Bronchial epithelial cell (primary cell): ENCODE data around the gene ARHGEF12. TPM values are rescaled to one million over a fixed set of nuclear protein-coding genes. Genes with fewer than 3 reads are reported as not detected.

Source experiments
- DNase-seq: peaks from one replicate; pipeline ENCODE4 v3.0.0-alpha.2; 2010; ENCODE audit warnings: low read depth
- FAIRE-seq: peaks from 2 replicates; lab custom pipeline; 2011; peaks lifted over from hg19 to GRCh38; lab: Jason Lieb, UNC
- H3K27me3 ChIP-seq: 2 replicates; pipeline ENCODE4 v1.5.1; 2011; ENCODE audit warnings: low read length; ENCODE audit not compliant: control insufficient read depth, insufficient read depth
- H3K36me3 ChIP-seq: 2 replicates; pipeline ENCODE4 v1.5.1; 2011; ENCODE audit warnings: low read length; ENCODE audit not compliant: control insufficient read depth, insufficient read depth
- H3K4me3 ChIP-seq: 2 replicates; pipeline ENCODE4 v1.5.1; 2011; ENCODE audit warnings: mild to moderate bottlenecking, low read depth, low read length, control low read depth
- CTCF ChIP-seq: IDR thresholded peaks from 2 replicates; pipeline ENCODE4 v1.5.1; 2011; ENCODE audit warnings: mild to moderate bottlenecking, moderate library complexity, low read length, control low read depth, inconsistent platforms; ENCODE audit not compliant: insufficient read depth, severe bottlenecking
- total RNA-seq: library from RNA; depleted of rRNA; stranded (reverse); fragments of >200 nt; gene quantifications from 2 replicates; pipeline ENCODE4 v1.2.1, GENCODE V29; 2014

ARHGEF12 gene
- total RNA-seq, 1 donor from 2014 or later: 65.6 TPM

DNA sequence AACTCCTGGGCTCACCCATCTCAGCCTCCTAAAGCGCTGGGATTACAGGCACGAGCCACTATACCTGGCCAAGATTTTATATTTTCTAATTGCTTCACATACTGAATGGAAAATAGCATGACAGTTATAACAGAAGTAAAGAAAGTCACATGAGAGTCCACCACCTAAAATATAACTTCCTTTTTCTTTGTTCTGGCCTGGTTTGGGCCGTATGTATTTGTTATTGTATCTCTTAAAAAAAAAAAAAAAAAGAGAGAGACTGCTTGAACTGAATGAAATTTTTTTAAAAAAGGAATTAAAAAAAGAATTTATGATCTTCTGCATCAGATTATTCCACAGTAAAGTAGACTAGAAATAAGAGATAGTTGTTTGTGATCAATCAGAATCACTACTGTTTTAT, 89.3 kb downstream of the ARHGEF12 start:
- Histone ChIP-seq H3K27me3 (no peaks in the 10 kb centered on the region), H3K36me3 (peaks cover 4% of the 10 kb centered on the region), H3K4me3 (no peak overlapping the region)
- FAIRE-seq (no peak), DNase-seq (no peak)
- no peak for TF ChIP-seq CTCF

- no peak for TF ChIP-seq CTCF
- no peak for DNase-seq
- H3K36me3 ChIP-seq: no peaks in the 10 kb centered on the region
- H3K4me3 ChIP-seq: no peak overlapping the region
- no peak for FAIRE-seq
- no peaks in the 10 kb centered on the region for H3K27me3 ChIP-seq
Measured at GRCh38 chr11:120430146-120430545, 93.9 kb downstream of the ARHGEF12 start.

DNA sequence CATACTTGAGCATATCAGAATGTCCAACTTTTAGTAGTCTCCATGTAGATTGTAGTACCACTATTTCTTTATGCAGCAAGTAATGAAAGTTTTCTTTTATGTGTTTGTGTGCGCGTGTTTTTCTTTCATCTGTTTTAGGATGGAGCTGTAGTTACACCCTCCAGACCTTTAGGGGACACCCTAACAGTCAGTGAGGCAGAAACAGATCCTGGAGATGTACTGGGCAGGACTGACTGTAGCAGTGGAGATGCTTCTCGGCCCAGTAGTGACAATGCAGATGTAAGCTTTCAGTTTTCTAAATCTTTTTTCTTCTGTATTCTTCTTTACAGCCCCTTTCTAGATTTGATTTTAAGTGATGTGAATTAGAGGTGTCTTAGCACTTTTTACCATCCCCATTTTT, 95.4 kb downstream of the ARHGEF12 start:
- Histone ChIP-seq H3K27me3 (no peaks in the 10 kb centered on the region), H3K4me3 (no peak overlapping the region), H3K36me3 (no peaks in the 10 kb centered on the region)
- FAIRE-seq (no peak), DNase-seq (peak; percentile 31)
- peak; percentile 34 for TF ChIP-seq CTCF

- no peaks in the 10 kb centered on the region for H3K36me3 ChIP-seq
- DNase-seq: peak; percentile 99
- TF ChIP-seq CTCF: no peak
- no peaks in the 10 kb centered on the region for H3K27me3 ChIP-seq
- peak; percentile 64 for FAIRE-seq
- H3K4me3 ChIP-seq: no peak overlapping the region
Measured at GRCh38 chr11:120432056-120433018, 96.1 kb downstream of the ARHGEF12 start.

GRCh38 chr11:120441592-120441991, 105.4 kb downstream of the ARHGEF12 start:
- peaks cover 15% of the 10 kb centered on the region for H3K36me3 ChIP-seq
- H3K27me3 ChIP-seq: no peaks in the 10 kb centered on the region
- TF ChIP-seq CTCF: no peak
- H3K4me3 ChIP-seq: no peak overlapping the region
- FAIRE-seq (no peak), DNase-seq (no peak)
